HG02981 (cell line): ENCODE data around the gene SMC1A.
"Not testable (repeated sequence)": the region's sequence is repeated elsewhere in the genome, so short reads cannot be mapped to it uniquely, and the experiment has no call there.

ENCODE experiments used
- ATAC-seq: cut with Tn5 transposase; IDR thresholded peaks from one replicate; pipeline ENCODE4 v1.9.1; 2021; ENCODE audit warnings: mild to moderate bottlenecking, moderate library complexity; ENCODE audit not compliant: unreplicated experiment

The SMC1A gene

GRCh38 chrX:53429755-53430154 is 7.3 kb upstream of the SMC1A start:
- ATAC-seq = no peak

GRCh38 chrX:53422861-53423306 is 430 bp upstream of the SMC1A start, which contains the start of gene RIBC1:
Gene RIBC1 (plus strand): TSS chrX:53422873. CDS start chrX:53426277, 3,404 bp downstream.
- ATAC-seq = no peak

- peak; percentile 7 for ATAC-seq
Observed at GRCh38 chrX:53421772-53422085, 725 bp downstream of the SMC1A start.

- ATAC-seq = no peak
Observed at GRCh38 chrX:53421125-53421524, 1.3 kb downstream of the SMC1A start.

GRCh38 chrX:53420351-53420750 is 2.1 kb downstream of the SMC1A start:
- ATAC-seq = not testable (repeated sequence)

GRCh38 chrX:53412446-53412845 is 10.0 kb downstream of the SMC1A start:
- no peak for ATAC-seq

GRCh38 chrX:53403535-53403934 is 18.9 kb downstream of the SMC1A start:
- no peak for ATAC-seq

- ATAC-seq = no peak
Observed at GRCh38 chrX:53398216-53398615, 24.2 kb downstream of the SMC1A start.

GRCh38 chrX:53395605-53396298 is 26.7 kb downstream of the SMC1A start:
- no peak for ATAC-seq

- no peak for ATAC-seq
Observed at GRCh38 chrX:53383376-53384076, 38.9 kb downstream of the SMC1A start.

GRCh38 chrX:53379747-53380146 is 42.7 kb downstream of the SMC1A start:
- no peak for ATAC-seq

- no peak for ATAC-seq
Observed at GRCh38 chrX:53379008-53379710, 43.3 kb downstream of the SMC1A start.

- ATAC-seq = no peak
Observed at GRCh38 chrX:53377464-53377863, 45.0 kb downstream of the SMC1A start.

GRCh38 chrX:53376888-53377287 is 45.6 kb downstream of the SMC1A start:
- no peak for ATAC-seq

- ATAC-seq = no peak
Observed at GRCh38 chrX:53374923-53375322, 47.5 kb downstream of the SMC1A start.

GRCh38 chrX:53374222-53374820 is 48.1 kb downstream of the SMC1A start:
- no peak for ATAC-seq

GRCh38 chrX:53373307-53373706 is 49.1 kb downstream of the SMC1A start:
- ATAC-seq = no peak

GRCh38 chrX:53366454-53366853 is 56.0 kb downstream of the SMC1A start:
- ATAC-seq = not testable (repeated sequence)

GRCh38 chrX:53362449-53362848 is 60.0 kb downstream of the SMC1A start:
- ATAC-seq = no peak

- no peak for ATAC-seq
Observed at GRCh38 chrX:53357799-53358530, 64.5 kb downstream of the SMC1A start.

- ATAC-seq = no peak
Observed at GRCh38 chrX:53356186-53356585, 66.3 kb downstream of the SMC1A start.
